K562 (cell line): Measurements from ENCODE around the gene SLC25A26. TPM values are rescaled to one million over a fixed set of nuclear protein-coding genes. Genes with fewer than 3 reads are reported as not detected.

ENCODE experiments used
- ATAC-seq: fragments of 200-7000 bp; cut with Tn5 transposase; 3 replicates; pipeline ENCODE4 v1.9.1; 2020; ENCODE audit warnings: moderate library complexity
- BruUV-seq: library from RNA; stranded (reverse); fragments of 400-500 nt; replicated peaks from 2 replicates; lab custom pipeline; 2021; lab: Mats Ljungman, UMichigan
- CTCF ChIA-PET: fragments of 300-600 bp; formaldehyde crosslinking; extraction: SDS; loops from one replicate; lab custom pipeline; 2021; ENCODE audit warnings: low intra/inter-chr PET ratio; lab: Yijun Ruan, JAX
- POLR2A ChIA-PET: fragments of 300-600, 350-650 bp; sonication (Branson Sonifier 250); formaldehyde crosslinking; extraction: SDS; loops from one replicate; lab custom pipeline; 2021; ENCODE audit warnings: antibody characterized with exemption, inconsistent platforms; lab: Yijun Ruan, JAX
- DNase-seq, 4 experiments: peaks; one replicate each; pipeline versions ENCODE4 v3.0.0 to v3.0.0-alpha.2; 2011 to 2018; ENCODE audit warnings: low spot score in 3 of 4, mixed read lengths in 3 of 4; ENCODE audit errors: extremely low read depth in 1 of 4
- FAIRE-seq: peaks from 2 replicates; lab custom pipeline; 2011; peaks lifted over from hg19 to GRCh38; lab: Jason Lieb, UNC
- H2AFZ ChIP-seq: 2 replicates; pipeline ENCODE4 v1.6.0; 2011; ENCODE audit warnings: low read depth, low read length, control low read depth, inconsistent platforms
- H3K27ac ChIP-seq: fragments of 200-600 bp; 3 replicates; pipeline ENCODE4 v1.8.0; 2011; ENCODE audit warnings: low read depth, mild to moderate bottlenecking, control low read depth, inconsistent platforms, low read length, moderate library complexity, mixed read lengths; ENCODE audit errors: extremely low read depth
- H3K27me3 ChIP-seq, 2 experiments: fragments of 300-600 bp in 1 of 2; 2 replicates in 1 of 2; 3 replicates in 1 of 2; pipeline versions ENCODE4 v1.6.0 to v1.8.0; 2011; ENCODE audit warnings: inconsistent platforms in 2 of 2, low read length in 2 of 2, mild to moderate bottlenecking in 1 of 2, mixed read lengths in 1 of 2, moderate library complexity in 1 of 2; ENCODE audit not compliant: control insufficient read depth in 2 of 2, insufficient read depth in 2 of 2
- H3K36me3 ChIP-seq: fragments of 300-600 bp; 3 replicates; pipeline ENCODE4 v1.8.0; 2011; ENCODE audit warnings: mild to moderate bottlenecking, low read length, inconsistent platforms; ENCODE audit not compliant: control insufficient read depth, insufficient read depth
- H3K4me1 ChIP-seq, 2 experiments: fragments of 200-600 bp in 1 of 2; replicated peaks in 1 of 2; 2 replicates in 1 of 2; 3 replicates in 1 of 2; pipeline versions ENCODE4 v1.5.1 to v1.8.0; 2011; ENCODE audit warnings: inconsistent platforms in 2 of 2, low read length in 2 of 2, mild to moderate bottlenecking in 1 of 2, mixed read lengths in 1 of 2, moderate library complexity in 1 of 2; ENCODE audit not compliant: control insufficient read depth in 2 of 2, insufficient read depth in 2 of 2
- H3K4me2 ChIP-seq: 2 replicates; pipeline ENCODE4 v1.6.1; 2011; ENCODE audit warnings: low read length, control low read depth, inconsistent platforms, mixed read lengths; ENCODE audit not compliant: insufficient read depth
- H3K4me3 ChIP-seq: fragments of 200-600 bp; sonication (generic), shearing (Covaris generic); 2 replicates; pipeline ENCODE4 v1.5.1; 2016; ENCODE audit warnings: control low read depth, inconsistent platforms
- H3K79me2 ChIP-seq: fragments of 200-600 bp; 3 replicates; pipeline ENCODE4 v1.8.0; 2011; ENCODE audit warnings: low read length, inconsistent platforms; ENCODE audit not compliant: control insufficient read depth, insufficient read depth
- H3K9ac ChIP-seq, 2 experiments: 2 replicates each; pipeline versions ENCODE4 v1.6.0 to v1.6.1; 2011; ENCODE audit warnings: low read depth in 2 of 2, low read length in 2 of 2, control low read depth in 1 of 2, inconsistent platforms in 1 of 2, mild to moderate bottlenecking in 1 of 2, mixed read lengths in 1 of 2; ENCODE audit not compliant: insufficient read depth in 1 of 2
- H3K9me1 ChIP-seq: one replicate; pipeline ENCODE4 v1.6.0; 2011; ENCODE audit warnings: inconsistent platforms, mild to moderate bottlenecking, low read length, moderate library complexity; ENCODE audit not compliant: control insufficient read depth, insufficient read depth
- H3K9me3 ChIP-seq: replicated peaks from 2 replicates; pipeline ENCODE4 v1.5.1; 2011; ENCODE audit warnings: low read depth, low read length, inconsistent platforms; ENCODE audit not compliant: control insufficient read depth, insufficient read depth
- H4K20me1 ChIP-seq: replicated peaks from 2 replicates; pipeline ENCODE4 v1.6.1; 2011; ENCODE audit warnings: low read length, inconsistent platforms, mixed read lengths; ENCODE audit not compliant: control insufficient read depth, insufficient read depth
- EGR1 ChIP-seq: fragments of 450-650 bp; conservative IDR thresholded peaks from 2 replicates; pipeline ENCODE4 v1.6.1; 2017; ENCODE audit warnings: mild to moderate bottlenecking
- NFE2 ChIP-seq: IDR thresholded peaks from 2 replicates; pipeline ENCODE4 v1.6.1; 2014; ENCODE audit warnings: antibody characterized with exemption, low read depth
- NFIC ChIP-seq: fragments of 450-650 bp; IDR thresholded peaks from 2 replicates; pipeline ENCODE4 v1.6.1; 2017; ENCODE audit warnings: mild to moderate bottlenecking, inconsistent platforms
- NR2C1 ChIP-seq, 2 experiments: fragments of 450-650 bp; IDR thresholded peaks; 2 replicates each; pipeline ENCODE4 v1.6.1; 2017; ENCODE audit warnings: mild to moderate bottlenecking in 2 of 2, antibody characterized with exemption in 1 of 2, inconsistent platforms in 1 of 2, missing compliant biosample characterization in 1 of 2, missing genetic modification characterization in 1 of 2
- NR2C2 ChIP-seq, 2 experiments: fragments of 200-800 bp in 1 of 2; sonication (Bioruptor generic) in 1 of 2; sonication (generic) in 1 of 2; formaldehyde crosslinking in 1 of 2; IDR thresholded peaks; 2 replicates each; pipeline versions ENCODE4 v1.6.1 to v1.8.0; 2016 to 2022; ENCODE audit warnings: mild to moderate bottlenecking in 1 of 2, missing compliant biosample characterization in 1 of 2, missing genetic modification characterization in 1 of 2, missing genetic modification reagents in 1 of 2
- SMARCA4 ChIP-seq: fragments of 450-650 bp; IDR thresholded peaks from 2 replicates; pipeline ENCODE4 v1.6.1; 2016
- ZNF586 ChIP-seq: fragments of 450-650 bp; formaldehyde crosslinking; conservative IDR thresholded peaks from 2 replicates; pipeline ENCODE4 v1.4.0; 2020; ENCODE audit warnings: mild to moderate bottlenecking, moderate library complexity
- WGBS: fragments of 100-300 bp; shearing (Covaris generic); methylation state at CpG from one replicate; pipeline ENCODE4 v1.1.6; 2016; ENCODE audit warnings: low coverage, mixed read lengths; ENCODE audit not compliant: insufficient coverage; ENCODE audit errors: missing lambda C conversion rate; 5-methylcytosine and 5-hydroxymethylcytosine counted together
- in situ Hi-C: fragments of 300-500 bp; cut with MboI; formaldehyde crosslinking; loops from 4 replicates; pipeline ENCODE4 v1.15.0; 2018; ENCODE audit warnings: inconsistent platforms, mixed read lengths
- intact Hi-C: fragments of 100-400 bp; cut with micrococcal nuclease; formaldehyde crosslinking; loops from 2 replicates; pipeline ENCODE4 v1.14.2; 2022
- polyA plus RNA-seq, 8 experiments: library from polyadenylated mRNA; depleted of rRNA in 4 of 8; stranded (reverse) in 5 of 8; unstranded in 3 of 8; fragments of >200 nt; fragmentation: Nextera tagmentation in 2 of 8; fragmentation: Illumina TruSeq in 1 of 8; extraction: Ambion mirVana in 2 of 8; extraction: Trizol in 1 of 8; gene quantifications; 2 replicates each; pipeline versions ENCODE4 v1.2.1 to v1.2.3, GENCODE V29; 2011 to 2014; ENCODE audit warnings: inconsistent platforms in 1 of 8, missing spikeins in 1 of 8
- total RNA-seq, 7 experiments: library from RNA; depleted of rRNA in 6 of 7; stranded (reverse); fragments of >200 nt in 6 of 7; fragmentation: Illumina TruSeq in 2 of 7; extraction: Trizol in 2 of 7; gene quantifications; 2 replicates each; pipeline versions ENCODE4 v1.2.1 to v1.2.3, GENCODE V29; 2011 to 2021; ENCODE audit warnings: low replicate concordance in 1 of 7

SLC25A26 gene
- total and polyA plus RNA-seq, 9 of the 15 experiments (the other 6 are each of a cell fraction or from before 2014, with no cell fraction given) = 7.2 to 29.1 (median 12.6) TPM

- Histone ChIP-seq H3K9me1 (no peaks in the 10 kb centered on the region), H3K9me3 (no peaks in the 10 kb centered on the region), H3K27ac (no peak overlapping the region), H3K79me2 (no peaks in the 10 kb centered on the region), H3K4me3 (no peak overlapping the region), H3K27me3 (no peaks in the 10 kb centered on the region), H3K36me3 (peaks cover 10% of the 10 kb centered on the region; the same call in 1 of the 3 replicates), H4K20me1 (no peaks in the 10 kb centered on the region), H2AFZ (no peak overlapping the region), H3K4me2 (no peak overlapping the region), H3K4me1 (peaks cover 0 to 4% of the 10 kb centered on the region in 2 experiments; a peak in 2 of 5 replicates), H3K9ac (no peak overlapping the region)
- 46% methylated on average over 2 of the region's 2 CpGs for WGBS
- intact Hi-C loops = loop anchor here (5.0 kb wide), 1 partner anchor 99 kb away; no protein-coding TSS in a partner anchor
- in situ Hi-C loops = no loop called here
- no peak for FAIRE-seq
- peak in 2 of 4 experiments; percentile 14 to 30 for DNase-seq
- 0 out of 3 replicates have a peak, but pooled peaks have one; percentile 37 for ATAC-seq
- POLR2A ChIA-PET = no interaction called here
- CTCF ChIA-PET = no interaction called here
- peak; percentile 53 for TF ChIP-seq NFE2
- TF ChIP-seq EGR1 = 0 out of 2 replicates have a peak, but pooled peaks have one; percentile 8
- TF ChIP-seq SMARCA4 = no peak
- no peak for TF ChIP-seq ZNF586
- peak; percentile 68 for TF ChIP-seq NFIC
- peak; percentile 72 for TF ChIP-seq NR2C1 (IDR thresholded peaks at IDR 0.05)
- TF ChIP-seq NR2C1 (tag; IDR thresholded peaks at IDR 0.05) = peak; percentile 85
- no peak for TF ChIP-seq NR2C2 (CRISPR knock-in tag; IDR thresholded peaks at IDR 0.05)
- peak; percentile 64 for TF ChIP-seq NR2C2 (tag; IDR thresholded peaks at IDR 0.05)
- no TSS peak for BruUV-seq
Observed at GRCh38 chr3:66376568-66376967, 155.8 kb downstream of the SLC25A26 start.
